HG03066 (cell line): ENCODE results near the gene EIF4G1.

Source experiments
- ATAC-seq: cut with Tn5 transposase; IDR thresholded peaks from one replicate; pipeline ENCODE4 v1.9.1; 2021; ENCODE audit warnings: low read depth; ENCODE audit not compliant: unreplicated experiment

EIF4G1 gene

DNA sequence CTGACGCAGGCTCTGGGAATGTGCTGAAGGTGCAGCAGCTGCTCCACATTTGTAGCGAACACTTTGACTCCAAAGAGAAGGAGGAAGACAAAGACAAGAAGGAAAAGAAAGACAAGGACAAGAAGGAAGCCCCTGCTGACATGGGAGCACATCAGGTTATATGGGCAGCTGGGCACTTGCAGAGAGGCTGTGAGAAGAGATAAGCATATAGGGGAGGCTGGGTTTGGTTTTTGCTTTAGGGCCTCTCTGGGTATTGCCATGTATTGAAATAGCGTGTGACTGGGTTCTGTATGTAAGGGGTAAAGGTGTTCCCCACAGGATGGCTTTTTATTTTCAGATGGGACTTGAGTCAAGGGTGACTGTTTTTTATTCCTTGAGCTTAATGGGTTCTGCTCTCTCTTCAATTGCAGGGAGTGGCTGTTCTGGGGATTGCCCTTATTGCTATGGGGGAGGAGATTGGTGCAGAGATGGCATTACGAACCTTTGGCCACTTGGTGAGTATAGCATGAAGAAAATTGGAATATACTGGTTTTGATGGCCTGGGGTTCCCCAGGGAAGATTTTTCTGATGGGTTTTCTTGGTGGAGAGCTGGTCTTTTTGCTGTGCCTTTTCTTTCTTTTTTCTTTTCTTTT is 7.9 kb upstream of the EIF4G1 start:
- ATAC-seq = no peak

DNA sequence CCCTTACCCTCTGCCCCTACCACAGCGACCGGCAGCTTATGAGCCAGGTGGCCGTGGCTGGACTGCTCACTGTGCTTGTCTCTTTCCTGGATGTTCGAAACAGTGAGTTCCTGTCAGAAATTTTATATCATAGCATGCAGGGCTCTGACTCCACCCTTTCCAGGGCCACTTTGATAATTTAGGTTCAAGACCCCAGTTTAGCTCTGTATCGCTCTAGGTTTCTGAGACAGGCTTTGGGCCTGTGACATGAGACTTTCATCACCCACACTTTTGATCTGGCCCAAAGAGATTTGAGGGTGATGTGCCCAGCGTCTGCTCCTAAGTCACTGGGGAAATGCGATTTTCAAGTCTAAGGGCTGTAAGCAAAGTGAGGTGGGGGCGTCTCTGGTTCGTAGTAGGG is 6.5 kb upstream of the EIF4G1 start:
- no peak for ATAC-seq

DNA sequence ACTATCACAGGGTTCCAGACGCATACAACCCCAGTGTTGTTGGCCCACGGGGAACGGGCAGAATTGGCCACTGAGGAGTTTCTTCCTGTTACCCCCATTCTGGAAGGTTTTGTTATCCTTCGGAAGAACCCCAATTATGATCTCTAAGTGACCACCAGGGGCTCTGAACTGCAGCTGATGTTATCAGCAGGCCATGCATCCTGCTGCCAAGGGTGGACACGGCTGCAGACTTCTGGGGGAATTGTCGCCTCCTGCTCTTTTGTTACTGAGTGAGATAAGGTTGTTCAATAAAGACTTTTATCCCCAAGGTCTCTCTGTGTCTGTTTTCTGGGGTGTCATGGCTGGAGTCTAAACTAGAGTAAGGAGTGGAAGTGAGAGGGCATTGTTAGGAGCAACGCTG is 5.7 kb upstream of the EIF4G1 start:
- no peak for ATAC-seq

DNA sequence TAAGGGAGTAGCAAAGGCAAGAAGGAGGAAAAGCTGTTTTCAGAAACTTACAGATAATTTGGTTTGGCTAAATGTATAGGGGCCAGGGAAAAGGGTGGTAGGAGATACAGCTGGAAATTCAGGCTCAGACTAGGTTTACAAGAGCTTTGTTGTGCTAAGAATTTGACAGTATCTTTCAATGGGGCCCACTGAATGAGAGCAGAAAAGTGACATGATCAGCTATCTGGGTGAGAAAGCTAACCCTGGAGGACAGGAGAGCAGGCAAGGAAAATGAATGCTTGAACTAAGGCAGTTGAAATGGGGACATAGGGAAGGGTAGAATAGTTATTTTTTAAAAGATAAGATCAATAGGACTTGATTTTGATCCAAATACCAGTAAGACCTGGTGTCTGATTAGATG is 2.8 kb upstream of the EIF4G1 start:
- no peak for ATAC-seq

DNA sequence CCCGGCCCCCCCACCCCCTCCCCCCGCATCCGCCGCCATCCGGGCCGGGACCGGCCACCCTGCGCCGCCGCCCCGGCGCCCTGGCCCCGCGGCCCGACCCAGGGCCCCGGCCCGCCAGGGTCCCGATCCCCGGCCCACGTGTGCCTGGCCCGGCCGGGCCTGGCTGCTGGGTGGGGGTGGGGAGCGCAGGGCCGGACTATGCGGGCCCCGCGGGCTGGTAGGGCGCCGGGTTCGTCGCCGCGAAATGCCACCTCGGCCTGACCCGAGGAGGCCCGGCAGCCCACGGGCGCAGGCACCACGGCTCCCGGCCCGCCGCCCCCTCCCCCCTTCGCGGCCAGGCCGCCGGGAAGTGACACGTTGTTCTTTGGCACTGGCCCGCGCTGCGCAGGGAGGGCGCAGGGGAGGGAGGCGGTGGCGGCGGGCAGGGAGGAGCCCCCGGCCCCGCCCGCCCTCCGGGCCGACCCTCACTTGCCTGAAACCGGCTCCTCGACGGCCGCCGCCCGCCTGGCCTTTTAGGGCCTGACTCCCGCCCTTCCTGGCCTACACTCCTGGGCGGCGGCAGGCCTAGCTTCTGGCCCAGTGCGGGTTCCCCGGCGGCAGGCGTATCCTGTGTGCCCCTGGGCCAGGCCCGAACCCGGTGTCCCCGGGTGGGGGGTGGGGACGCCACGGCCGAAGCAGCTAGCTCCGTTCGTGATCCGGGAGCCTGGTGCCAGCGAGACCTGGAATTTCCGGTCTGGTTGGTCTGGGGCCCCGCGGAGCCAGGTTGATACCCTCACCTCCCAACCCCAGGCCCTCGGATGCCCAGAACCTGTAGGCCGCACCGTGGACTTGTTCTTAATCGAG is 515 bp downstream of the EIF4G1 start:
- ATAC-seq = peak; percentile 39

DNA sequence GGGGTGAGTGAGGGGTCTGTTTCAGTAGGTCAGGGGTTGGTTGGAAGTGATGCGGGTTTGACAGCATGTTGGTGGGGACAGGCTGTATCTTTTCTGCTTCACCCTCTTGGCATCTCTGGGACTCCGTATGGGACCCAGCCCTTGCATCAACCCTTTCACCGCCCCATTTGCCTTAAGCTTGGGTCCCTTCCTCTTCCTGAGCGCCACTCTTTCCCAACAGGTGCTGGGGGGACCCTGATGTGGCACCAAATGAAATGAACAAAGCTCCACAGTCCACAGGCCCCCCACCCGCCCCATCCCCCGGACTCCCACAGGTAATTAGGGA is 1.1 kb downstream of the EIF4G1 start:
- ATAC-seq = no peak

DNA sequence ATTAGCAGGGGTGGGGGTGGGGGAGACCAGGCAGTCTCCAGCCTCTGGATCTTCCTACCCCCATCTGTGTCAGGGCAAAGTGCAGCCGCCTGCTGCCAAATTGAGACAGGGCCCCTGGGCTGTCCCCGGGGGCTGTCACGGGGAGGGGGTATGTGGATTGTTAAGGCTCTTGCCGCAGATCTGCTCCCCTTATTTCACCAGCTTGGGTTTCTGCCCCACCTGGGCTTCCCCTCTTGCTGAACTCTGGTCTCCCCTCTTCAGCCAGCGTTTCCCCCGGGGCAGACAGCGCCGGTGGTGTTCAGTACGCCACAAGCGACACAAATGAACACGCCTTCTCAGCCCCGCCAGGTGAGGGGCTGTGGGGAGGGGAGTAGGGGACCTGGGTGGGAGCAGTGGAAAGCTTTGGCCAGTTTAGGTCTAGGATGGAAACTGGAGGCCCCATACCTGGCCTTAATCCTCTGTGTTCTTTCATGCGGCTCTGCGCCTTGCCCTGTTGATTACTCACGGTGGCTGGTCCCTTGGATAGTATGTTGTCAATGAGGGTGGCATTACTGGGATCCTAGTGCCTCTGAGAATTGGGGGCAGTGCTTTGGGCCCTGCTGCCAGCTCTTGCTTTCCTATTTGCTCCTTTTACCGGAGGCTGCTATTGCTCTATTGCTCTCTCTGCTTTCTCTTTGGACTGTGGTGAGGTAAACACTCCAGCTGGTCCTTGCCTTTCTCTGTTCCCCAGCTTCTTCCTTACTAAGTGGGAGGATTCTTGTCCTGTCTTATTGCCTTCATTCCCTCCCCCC is 1.7 kb downstream of the EIF4G1 start:
- no peak for ATAC-seq

DNA sequence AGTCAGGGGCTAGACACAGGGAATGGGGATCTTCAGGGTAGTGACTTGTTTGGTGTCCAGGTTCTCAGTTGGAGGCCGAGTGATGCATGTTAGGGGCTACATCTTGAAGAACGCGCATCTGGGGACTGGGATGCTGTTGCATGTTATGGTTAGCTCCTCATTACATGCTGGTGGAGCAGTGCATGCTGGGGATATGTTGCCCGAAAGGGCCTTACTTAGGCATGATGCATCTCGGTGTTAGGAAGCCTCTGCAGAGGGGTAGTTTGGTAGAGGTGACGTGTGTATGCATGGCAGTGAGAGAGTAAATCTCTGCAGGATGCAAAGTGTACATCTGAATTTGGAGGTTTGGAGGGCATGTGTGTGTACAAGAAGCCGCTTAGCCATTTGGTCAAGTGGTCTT is 2.4 kb downstream of the EIF4G1 start:
- ATAC-seq = no peak

DNA sequence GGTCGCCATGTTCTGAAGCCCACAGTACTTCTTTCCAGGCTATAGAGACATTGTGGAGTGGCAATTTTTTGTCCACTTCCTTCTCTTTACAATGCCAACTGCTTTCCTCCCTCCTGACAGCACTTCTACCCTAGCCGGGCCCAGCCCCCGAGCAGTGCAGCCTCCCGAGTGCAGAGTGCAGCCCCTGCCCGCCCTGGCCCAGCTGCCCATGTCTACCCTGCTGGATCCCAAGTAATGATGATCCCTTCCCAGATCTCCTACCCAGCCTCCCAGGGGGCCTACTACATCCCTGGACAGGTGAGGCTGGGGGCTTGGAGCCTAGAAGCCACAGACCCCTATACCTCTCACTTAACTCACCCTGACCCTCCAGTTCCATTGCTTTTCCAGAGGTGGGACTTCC is 2.8 kb downstream of the EIF4G1 start:
- no peak for ATAC-seq

DNA sequence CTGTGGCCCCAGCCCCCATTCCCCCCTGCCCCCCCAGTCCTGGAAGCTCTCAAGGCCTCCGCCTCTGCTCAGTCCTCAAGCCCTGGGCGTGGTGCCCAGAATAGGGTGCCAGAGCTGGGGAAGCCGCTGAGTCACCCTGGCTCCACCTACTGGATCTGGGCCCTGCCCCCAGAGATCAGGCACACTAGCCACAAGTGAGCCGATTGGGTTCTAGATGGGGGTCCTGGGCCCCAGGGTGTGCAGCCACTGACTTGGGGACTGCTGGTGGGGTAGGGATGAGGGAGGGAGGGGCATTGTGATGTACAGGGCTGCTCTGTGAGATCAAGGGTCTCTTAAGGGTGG is 5.7 kb downstream of the EIF4G1 start:
- no peak for ATAC-seq

DNA sequence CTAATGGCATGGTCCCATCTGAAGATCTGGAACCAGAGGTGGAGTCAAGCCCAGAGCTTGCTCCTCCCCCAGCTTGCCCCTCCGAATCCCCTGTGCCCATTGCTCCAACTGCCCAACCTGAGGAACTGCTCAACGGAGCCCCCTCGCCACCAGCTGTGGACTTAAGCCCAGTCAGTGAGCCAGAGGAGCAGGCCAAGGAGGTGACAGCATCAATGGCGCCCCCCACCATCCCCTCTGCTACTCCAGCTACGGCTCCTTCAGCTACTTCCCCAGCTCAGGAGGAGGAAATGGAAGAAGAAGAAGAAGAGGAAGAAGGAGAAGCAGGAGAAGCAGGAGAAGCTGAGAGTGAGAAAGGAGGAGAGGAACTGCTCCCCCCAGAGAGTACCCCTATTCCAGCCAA is 7.3 kb downstream of the EIF4G1 start:
- no peak for ATAC-seq

DNA sequence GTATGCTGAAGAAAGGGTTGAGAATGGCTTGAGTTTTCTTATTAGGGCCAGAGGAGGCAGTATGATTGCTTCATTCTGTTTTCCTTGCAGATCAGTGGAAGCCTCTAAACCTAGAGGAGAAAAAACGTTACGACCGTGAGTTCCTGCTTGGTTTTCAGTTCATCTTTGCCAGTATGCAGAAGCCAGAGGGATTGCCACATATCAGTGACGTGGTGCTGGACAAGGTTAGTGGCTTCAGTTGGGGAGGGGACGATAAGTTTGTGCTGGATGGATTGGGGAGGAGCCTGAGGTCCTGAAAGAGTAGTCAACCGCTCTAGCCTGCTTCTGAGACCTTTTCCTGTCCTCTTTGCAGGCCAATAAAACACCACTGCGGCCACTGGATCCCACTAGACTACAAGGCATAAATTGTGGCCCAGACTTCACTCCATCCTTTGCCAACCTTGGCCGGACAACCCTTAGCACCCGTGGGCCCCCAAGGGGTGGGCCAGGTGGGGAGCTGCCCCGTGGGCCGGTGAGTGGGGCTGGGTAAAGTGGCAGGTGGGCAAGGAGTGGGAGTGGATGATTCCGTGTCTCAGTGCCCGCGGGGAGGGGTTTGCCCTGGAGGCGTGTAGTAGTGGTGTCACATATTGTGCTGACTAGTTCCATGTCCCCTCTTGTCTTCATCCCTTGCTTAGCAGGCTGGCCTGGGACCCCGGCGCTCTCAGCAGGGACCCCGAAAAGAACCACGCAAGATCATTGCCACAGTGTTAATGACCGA is 8.5 kb downstream of the EIF4G1 start:
- no peak for ATAC-seq

DNA sequence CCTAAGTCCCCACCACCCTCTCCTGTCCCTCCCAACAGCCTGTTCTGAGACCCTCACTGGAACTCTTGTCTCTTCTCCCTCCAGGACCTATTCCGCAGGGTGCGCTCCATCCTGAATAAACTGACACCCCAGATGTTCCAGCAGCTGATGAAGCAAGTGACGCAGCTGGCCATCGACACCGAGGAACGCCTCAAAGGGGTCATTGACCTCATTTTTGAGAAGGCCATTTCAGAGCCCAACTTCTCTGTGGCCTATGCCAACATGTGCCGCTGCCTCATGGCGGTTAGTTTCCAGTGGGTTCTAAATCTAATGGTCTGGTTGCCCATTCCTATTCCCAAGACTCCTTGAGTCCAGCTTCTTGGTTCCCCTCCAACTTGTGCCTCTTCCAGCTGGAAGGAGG is 9.3 kb downstream of the EIF4G1 start:
- no peak for ATAC-seq

DNA sequence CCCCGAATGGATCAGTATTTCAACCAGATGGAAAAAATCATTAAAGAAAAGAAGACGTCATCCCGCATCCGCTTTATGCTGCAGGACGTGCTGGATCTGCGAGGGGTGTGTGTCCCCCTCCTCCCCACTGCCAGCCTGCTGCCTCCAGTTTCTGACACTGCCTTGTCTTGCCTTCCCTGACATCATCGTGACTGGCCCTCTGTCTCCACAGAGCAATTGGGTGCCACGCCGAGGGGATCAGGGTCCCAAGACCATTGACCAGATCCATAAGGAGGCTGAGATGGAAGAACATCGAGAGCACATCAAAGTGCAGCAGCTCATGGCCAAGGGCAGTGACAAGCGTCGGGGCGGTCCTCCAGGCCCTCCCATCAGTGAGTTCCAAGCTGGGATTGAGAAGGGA is 10.9 kb downstream of the EIF4G1 start:
- no peak for ATAC-seq

DNA sequence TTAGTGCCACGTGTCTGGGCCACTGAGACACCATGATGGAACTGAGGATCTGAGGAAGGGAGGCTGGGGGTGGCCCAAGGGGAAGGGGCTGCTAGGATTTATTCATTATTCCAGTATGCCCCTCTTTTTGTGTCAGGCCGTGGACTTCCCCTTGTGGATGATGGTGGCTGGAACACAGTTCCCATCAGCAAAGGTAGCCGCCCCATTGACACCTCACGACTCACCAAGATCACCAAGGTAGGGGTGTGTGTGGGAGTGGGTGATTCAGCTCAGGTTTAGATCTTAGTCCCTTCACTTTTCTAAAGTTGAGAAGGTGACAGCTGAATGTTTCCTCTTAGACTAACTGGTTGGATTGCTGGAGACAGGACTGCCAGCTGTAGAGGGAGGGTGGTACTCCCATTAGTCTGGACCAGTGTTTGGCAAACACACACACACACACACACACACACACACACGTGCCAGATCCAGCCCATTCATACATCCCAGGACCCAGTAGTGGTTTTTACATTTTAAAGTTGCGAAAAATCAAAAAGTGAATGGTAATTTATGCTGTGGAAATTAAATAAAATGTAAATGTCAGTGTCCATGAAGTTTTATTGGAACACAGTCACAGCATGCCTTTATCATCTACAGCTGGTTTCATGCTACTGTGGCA is 11.4 kb downstream of the EIF4G1 start:
- ATAC-seq = no peak

DNA sequence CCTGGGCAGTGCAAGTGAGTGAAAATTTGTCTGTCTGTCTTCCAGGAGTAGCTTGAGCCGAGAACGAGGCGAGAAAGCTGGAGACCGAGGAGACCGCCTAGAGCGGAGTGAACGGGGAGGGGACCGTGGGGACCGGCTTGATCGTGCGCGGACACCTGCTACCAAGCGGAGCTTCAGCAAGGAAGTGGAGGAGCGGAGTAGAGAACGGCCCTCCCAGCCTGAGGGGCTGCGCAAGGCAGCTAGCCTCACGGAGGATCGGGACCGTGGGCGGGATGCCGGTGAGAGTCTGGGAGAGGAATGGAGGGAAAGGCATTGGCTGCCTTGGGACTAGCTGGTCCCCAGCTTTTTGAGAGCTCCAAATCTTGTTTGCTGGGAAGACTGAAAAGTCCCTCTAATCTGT is 12.8 kb downstream of the EIF4G1 start:
- no peak for ATAC-seq

DNA sequence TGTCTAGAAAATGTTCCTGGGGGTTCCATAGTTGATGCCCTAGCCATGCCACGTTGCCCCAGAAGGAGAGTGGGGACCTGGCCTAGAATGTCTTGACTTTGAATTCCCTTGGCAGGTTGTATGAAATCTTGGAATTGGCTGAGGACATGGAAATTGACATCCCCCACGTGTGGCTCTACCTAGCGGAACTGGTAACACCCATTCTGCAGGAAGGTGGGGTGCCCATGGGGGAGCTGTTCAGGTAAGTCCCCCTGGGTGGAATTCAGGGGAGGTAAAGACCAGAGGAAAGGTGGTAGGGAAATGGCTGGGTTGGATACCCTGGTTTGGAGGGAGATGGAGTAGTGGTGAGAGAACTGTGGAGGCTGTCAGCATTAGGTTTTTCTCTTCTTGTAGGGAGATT is 14.1 kb downstream of the EIF4G1 start:
- no peak for ATAC-seq

DNA sequence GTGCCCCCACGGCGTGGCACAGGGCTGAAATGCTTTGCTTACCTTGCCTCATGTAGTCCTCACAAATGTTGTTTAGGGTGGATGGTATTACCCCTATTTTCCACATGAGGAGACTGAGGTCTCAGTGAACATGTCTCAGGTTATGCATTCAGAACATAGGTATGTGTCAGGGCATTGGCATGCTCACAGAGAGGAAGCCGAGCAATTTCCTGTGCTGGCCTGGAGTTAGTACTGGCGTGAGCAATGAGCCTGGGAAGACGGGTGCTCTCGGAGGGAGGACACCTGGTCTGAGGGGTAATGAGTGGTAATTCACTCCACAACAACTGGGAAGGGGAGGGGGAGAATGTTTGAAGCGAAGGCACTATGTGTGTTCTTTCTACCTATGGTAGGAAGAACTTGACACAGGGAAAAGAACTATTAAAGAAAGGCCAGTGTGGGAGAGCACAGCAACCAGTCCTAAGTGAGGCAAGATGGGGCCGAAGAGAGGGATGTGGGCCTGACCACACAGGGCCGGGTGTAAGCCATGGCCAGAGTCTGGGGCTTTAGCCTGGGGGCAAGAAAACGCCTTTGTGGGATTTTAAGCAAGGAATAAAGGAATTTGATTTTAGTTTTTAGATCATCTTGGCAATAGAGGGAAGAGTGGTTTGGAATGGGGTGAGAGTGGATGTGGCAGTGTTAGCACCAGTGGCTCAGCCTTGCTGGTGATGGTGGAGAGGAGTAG is 18.1 kb downstream of the EIF4G1 start:
- no peak for ATAC-seq

DNA sequence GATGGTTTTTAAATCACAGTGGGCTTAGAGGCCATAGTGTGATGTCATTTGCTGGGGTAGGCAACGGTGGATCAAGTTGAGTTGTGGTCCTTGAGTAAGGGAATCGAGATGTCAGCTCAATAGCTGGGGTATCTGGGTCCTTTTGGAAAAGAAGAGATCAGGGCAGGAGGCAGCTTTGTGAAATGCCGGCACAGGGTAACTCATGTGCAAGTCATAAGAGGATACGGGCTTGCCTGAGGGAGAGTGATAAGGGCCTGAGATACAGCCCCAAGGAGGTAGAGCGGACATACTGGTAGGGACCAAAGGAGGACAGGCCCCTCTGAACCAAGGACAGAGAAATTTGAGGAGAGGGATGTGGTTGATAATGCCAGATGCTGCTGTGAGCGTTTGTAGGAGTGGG is 18.8 kb downstream of the EIF4G1 start:
- ATAC-seq = no peak

DNA sequence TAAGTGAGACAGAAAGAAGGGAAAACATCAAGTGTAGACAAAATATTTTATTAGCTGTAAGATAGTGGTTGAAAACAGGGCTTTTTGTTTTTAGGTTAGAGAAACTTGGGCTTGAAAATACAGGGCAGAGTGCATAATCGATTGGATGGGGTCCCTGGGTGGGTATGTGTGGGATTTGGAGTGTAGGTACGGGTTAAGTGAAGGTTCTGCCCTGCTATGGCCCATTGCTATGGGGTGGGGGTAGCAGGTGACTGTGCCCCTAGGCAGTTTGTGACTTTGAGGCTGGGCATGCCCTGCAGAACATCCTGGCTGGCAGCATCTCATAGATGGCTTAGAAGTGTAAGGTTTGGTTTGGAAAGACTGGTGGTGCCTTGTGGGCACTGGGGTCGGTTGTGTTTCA is 19.3 kb downstream of the EIF4G1 start:
- ATAC-seq = no peak
